Gastroesophageal sphincter (tissue), 3 donors: ENCODE results near the gene ST3GAL6.

Experiments used
- CTCF ChIP-seq, 4 experiments: fragments of 200-600 bp in 2 of 4; fragments of 450-650 bp in 2 of 4; sonication (generic) in 1 of 4; IDR thresholded peaks; one replicate each; pipeline ENCODE4 v1.5.1; 2017 to 2019; ENCODE audit warnings: antibody characterized with exemption in 4 of 4, mild to moderate bottlenecking in 2 of 4, moderate library complexity in 2 of 4
- EP300 ChIP-seq: sonication (generic); formaldehyde crosslinking; IDR thresholded peaks from one replicate; pipeline ENCODE4 v1.6.1; 2017; ENCODE audit warnings: antibody characterized with exemption, mild to moderate bottlenecking
- POLR2A ChIP-seq, 2 donors: fragments of 450-650 bp; IDR thresholded peaks; one replicate each; pipeline ENCODE4 v1.6.1; 2017; ENCODE audit warnings: antibody characterized with exemption in 2 of 2, mild to moderate bottlenecking in 2 of 2, moderate library complexity in 1 of 2
- POLR2AphosphoS5 ChIP-seq: sonication (generic); formaldehyde crosslinking; IDR thresholded peaks from one replicate; pipeline ENCODE4 v1.6.1; 2017; ENCODE audit warnings: antibody characterized with exemption

- TF ChIP-seq CTCF (IDR thresholded peaks at IDR 0.05) (no peak), POLR2AphosphoS5 (no peak), EP300 (no peak), POLR2A (IDR thresholded peaks at IDR 0.05) (no peak)
Measured at GRCh38 chr3:98717584-98717983, 45.6 kb upstream of the ST3GAL6 start.
